Ectodermal cell (in vitro differentiated cells): Measurements from ENCODE around the gene GPR18.

Experiments
- H3K27ac ChIP-seq: 2 replicates; pipeline ENCODE4 v1.7.0; 2013; ENCODE audit warnings: mild to moderate bottlenecking, low read depth, low read length; ENCODE audit not compliant: insufficient read depth, poor library complexity, severe bottlenecking
- H3K27me3 ChIP-seq: 2 replicates; pipeline ENCODE4 v1.7.0; 2013; ENCODE audit warnings: mild to moderate bottlenecking, low read length; ENCODE audit not compliant: insufficient read depth, control insufficient read depth, poor library complexity, severe bottlenecking
- H3K36me3 ChIP-seq: one replicate; pipeline ENCODE4 v1.7.0; 2013; ENCODE audit warnings: low read length; ENCODE audit not compliant: control insufficient read depth, insufficient read depth
- H3K4me1 ChIP-seq: one replicate; pipeline ENCODE4 v1.7.0; 2013; ENCODE audit warnings: low read length; ENCODE audit not compliant: control insufficient read depth, insufficient read depth
- H3K4me3 ChIP-seq: 2 replicates; pipeline ENCODE4 v1.7.0; 2013; ENCODE audit warnings: low read depth, low read length, control low read depth; ENCODE audit not compliant: insufficient read depth
- H3K9me3 ChIP-seq: 2 replicates; pipeline ENCODE4 v1.7.0; 2013; ENCODE audit warnings: mild to moderate bottlenecking, low read length, moderate library complexity; ENCODE audit not compliant: control insufficient read depth
- WGBS, 2 experiments: methylation state at CpG; one replicate each; pipeline ENCODE4 v1.1.7; 2013; ENCODE audit warnings: missing lambda C conversion rate in 2 of 2; 5-methylcytosine and 5-hydroxymethylcytosine counted together

Gene GPR18

DNA sequence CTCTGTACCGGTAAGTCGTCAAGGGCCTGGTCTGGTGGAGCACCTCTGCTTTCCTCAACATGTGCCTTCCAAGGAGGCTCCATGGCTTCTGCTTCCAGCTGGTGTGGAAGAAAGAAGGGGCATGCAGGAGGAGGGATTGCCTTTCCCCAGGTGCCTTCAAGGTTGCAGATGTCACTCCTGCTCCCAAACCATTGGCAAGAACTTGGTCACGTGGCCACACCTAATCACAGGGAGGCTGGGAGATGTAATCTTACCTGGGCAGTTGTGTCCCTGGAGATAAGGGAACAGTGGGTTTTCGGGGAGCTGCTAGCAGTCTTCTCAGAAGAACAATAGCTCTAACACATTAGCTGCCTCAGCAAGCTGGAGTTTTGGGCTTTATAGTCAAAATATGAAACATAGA is 9.7 kb upstream of the GPR18 start:
- WGBS, 2 experiments = 96 to 98% methylated on average over 4 of the region's 4 CpGs
- Histone ChIP-seq H3K27me3 (no peaks in the 10 kb centered on the region), H3K4me3 (no peak overlapping the region), H3K27ac (no peak overlapping the region), H3K4me1 (no peaks in the 10 kb centered on the region), H3K36me3 (no peaks in the 10 kb centered on the region), H3K9me3 (no peaks in the 10 kb centered on the region)

GRCh38 chr13:99266827-99267226 is 8.6 kb upstream of the GPR18 start:
- 91 to 94% methylated on average over 5 to 6 of the region's 6 CpGs for WGBS, 2 experiments
- no peak overlapping the region for H3K4me3 ChIP-seq

DNA sequence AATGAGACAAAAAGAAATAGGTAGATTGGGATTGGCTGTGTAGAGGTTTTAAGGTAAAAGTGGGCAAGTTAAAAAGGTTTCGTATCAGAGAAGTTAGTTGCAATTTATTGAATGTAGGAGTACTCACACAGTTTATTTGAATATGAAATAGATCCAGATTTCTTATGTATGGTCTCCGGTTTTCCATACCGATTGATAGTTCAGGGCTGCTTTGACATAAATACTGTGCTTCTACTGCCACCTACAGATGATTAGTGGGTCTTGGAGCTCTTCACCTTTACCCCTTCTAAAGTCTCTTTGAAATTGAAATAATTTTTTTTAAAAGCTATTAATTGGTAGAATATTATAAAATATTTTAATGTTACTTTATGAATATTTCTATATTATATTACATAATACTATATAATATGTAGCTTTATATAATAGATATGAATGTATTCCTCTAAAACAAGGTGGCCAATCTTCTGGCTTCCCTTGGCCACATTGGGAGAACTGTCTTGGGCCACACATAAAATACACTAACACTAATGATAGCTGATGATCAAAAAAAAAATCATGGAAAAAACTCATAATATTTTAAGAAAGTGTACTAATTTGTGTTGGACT is 7.7 kb upstream of the GPR18 start:
- Histone ChIP-seq H3K9me3 (no peaks in the 10 kb centered on the region), H3K27ac (no peak overlapping the region), H3K36me3 (no peaks in the 10 kb centered on the region), H3K27me3 (no peaks in the 10 kb centered on the region), H3K4me1 (no peaks in the 10 kb centered on the region), H3K4me3 (no peak overlapping the region)
- 49 to 67% methylated on average over 3 of the region's 3 CpGs for WGBS, 2 experiments

More at GRCh38 chr13:99266827-99267226, 8.6 kb upstream of the GPR18 start:
- H3K27me3 ChIP-seq = no peaks in the 10 kb centered on the region
- no peaks in the 10 kb centered on the region for H3K9me3 ChIP-seq
- no peak overlapping the region for H3K27ac ChIP-seq
- no peaks in the 10 kb centered on the region for H3K36me3 ChIP-seq
- H3K4me1 ChIP-seq = no peaks in the 10 kb centered on the region

DNA sequence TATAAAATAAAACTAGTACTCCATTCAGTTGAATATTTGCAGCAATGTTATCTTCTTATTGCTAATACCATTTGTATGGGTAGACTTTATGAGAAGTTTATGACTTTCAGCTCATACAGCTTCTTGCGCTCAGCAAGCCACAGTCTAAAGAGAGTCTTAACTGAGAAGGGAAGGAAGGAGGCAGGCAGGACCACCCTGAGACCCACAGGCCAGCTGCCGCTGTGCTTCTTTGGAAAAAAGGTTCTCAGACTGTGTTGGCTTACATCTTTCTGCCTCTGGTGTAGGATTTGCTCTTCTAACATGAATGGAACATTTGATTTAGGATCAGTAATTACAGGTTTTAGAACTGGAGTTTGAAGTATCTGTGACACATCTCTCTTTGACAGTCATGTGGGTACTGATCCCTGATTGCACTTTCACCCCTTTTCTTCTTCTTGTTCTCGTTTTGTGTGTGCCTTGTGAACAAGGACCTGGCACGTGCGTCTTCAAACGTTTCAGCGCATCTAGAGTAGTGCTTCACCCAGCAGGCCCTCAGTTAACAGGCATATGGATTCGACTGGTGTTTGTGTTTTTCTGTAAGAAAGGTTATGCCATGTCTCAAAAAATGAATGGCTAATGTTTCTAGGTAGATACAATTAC is 7.1 kb upstream of the GPR18 start:
- Histone ChIP-seq H3K27ac (peak overlapping the region; percentile 40), H3K4me1 (no peaks in the 10 kb centered on the region), H3K9me3 (no peaks in the 10 kb centered on the region), H3K27me3 (no peaks in the 10 kb centered on the region), H3K36me3 (no peaks in the 10 kb centered on the region), H3K4me3 (no peak overlapping the region)
- WGBS, 2 experiments = 88 to 90% methylated on average over 8 of the region's 8 CpGs

DNA sequence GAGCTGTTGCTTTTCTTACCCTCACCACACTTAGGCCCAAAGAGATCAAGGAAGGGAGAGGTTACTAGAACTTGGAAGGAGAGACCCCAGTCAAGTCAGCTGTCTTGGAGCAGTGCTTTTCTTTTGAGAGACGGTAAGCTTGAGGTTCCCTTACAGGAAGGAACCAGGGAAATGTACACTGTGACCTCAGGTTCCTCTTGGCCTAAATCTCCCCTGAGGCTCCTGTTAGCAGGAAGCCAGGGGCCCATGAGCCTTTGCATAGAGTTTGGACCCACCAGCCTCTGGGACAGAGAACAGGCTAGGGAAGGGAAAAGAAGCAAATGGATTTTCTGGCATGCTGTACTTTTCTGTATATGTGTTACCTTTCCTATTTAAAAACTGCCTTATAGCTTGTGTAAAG is 5.9 kb upstream of the GPR18 start:
- H3K4me1 ChIP-seq = no peaks in the 10 kb centered on the region
- H3K9me3 ChIP-seq = no peaks in the 10 kb centered on the region
- 53 to 59% methylated on average over 1 of the region's 1 CpG for WGBS, 2 experiments
- H3K27me3 ChIP-seq = no peaks in the 10 kb centered on the region
- no peaks in the 10 kb centered on the region for H3K36me3 ChIP-seq
- H3K27ac ChIP-seq = no peak overlapping the region
- H3K4me3 ChIP-seq = no peak overlapping the region

DNA sequence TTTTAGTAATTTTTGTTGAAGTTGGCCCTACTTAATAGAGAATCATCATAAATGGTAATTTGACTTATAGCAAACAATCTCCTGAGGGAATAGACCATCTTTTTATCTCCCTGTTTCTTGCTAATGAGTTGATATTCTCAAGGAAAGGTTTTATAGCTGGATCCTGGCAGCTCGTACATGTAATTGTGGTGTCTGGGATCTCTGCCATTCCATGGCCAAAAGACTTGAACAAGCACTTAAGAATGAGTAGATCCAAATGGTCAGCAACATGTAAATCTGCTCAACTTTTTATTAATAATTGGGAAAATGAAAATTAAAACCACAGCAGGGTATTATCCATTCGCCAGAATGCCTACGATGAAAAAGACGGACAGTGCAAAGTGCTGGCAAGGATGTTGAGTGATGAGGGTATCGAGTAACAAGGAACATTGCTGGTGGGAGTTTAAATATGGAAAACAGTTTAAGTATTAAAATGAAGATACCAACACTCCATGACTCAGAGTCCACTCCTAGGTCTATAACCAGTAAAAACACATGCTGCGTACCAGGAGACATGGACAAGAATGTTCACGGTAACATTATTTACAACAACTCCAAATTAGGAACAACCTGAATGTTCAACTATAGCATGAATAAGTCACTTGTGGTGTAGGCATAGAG is 5.1 kb upstream of the GPR18 start:
- no peaks in the 10 kb centered on the region for H3K36me3 ChIP-seq
- WGBS, 2 experiments = 96 to 97% methylated on average over 7 of the region's 7 CpGs
- H3K4me1 ChIP-seq = no peaks in the 10 kb centered on the region
- no peak overlapping the region for H3K4me3 ChIP-seq
- H3K9me3 ChIP-seq = no peaks in the 10 kb centered on the region
- no peaks in the 10 kb centered on the region for H3K27me3 ChIP-seq
- H3K27ac ChIP-seq = no peak overlapping the region

GRCh38 chr13:99261059-99261458 is 2.9 kb upstream of the GPR18 start:
- H3K4me1 ChIP-seq = no peaks in the 10 kb centered on the region
- H3K27me3 ChIP-seq = no peaks in the 10 kb centered on the region
- H3K4me3 ChIP-seq = no peak overlapping the region
- H3K27ac ChIP-seq = no peak overlapping the region
- WGBS, 2 experiments = 81 to 83% methylated on average over 1 of the region's 1 CpG
- H3K36me3 ChIP-seq = no peaks in the 10 kb centered on the region
- no peaks in the 10 kb centered on the region for H3K9me3 ChIP-seq

GRCh38 chr13:99260216-99260615 is 2.0 kb upstream of the GPR18 start:
- no peaks in the 10 kb centered on the region for H3K27me3 ChIP-seq
- no peak overlapping the region for H3K4me3 ChIP-seq
- H3K36me3 ChIP-seq = peaks cover 3% of the 10 kb centered on the region
- WGBS, 2 experiments = 92 to 94% methylated on average over 5 of the region's 5 CpGs
- no peaks in the 10 kb centered on the region for H3K9me3 ChIP-seq
- H3K4me1 ChIP-seq = no peaks in the 10 kb centered on the region
- no peak overlapping the region for H3K27ac ChIP-seq

DNA sequence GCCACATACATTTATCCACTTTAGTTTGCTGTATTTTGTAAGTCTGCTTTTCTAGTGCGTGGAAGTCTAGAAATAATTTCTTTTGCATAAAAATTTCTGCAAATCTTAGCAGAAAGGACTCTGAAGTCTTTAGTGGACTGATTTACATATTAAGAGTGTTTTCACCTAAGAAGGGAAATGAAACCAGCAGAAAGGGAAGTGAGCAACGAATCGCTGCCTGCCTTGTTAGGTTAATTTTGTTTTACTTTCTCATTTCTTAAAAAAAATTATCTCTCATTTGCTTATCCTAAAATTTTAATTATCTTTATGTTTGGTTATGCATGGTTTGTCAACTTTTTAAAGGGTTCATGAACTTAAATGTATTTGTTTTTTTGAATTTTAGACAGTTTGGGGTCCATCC is 767 bp upstream of the GPR18 start:
- Histone ChIP-seq H3K36me3 (peaks cover 7% of the 10 kb centered on the region), H3K27ac (no peak overlapping the region), H3K4me3 (no peak overlapping the region), H3K4me1 (no peaks in the 10 kb centered on the region), H3K9me3 (no peaks in the 10 kb centered on the region), H3K27me3 (no peaks in the 10 kb centered on the region)
- 86% methylated on average over 1 of the region's 3 CpGs; no CpG with 5 or more reads in 1 of the 2 experiments for WGBS, 2 experiments

DNA sequence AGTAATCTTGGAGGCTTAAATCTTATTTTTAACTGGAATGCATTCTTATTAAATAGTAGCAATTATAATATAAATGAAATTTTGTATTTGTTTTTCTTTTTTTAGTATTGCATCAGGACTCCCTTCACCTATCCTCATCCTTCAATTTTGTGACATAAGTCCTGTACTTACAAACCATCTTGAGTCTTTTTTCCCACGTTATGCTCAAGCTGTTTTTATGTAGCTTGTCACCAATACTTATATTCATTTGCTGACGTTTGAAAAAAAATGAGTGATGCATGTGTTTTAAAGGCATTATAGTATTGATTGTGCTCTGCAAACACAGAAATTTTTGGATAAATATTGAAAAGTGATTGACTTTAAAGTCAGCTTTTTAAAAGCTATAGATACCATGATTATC is 888 bp downstream of the GPR18 start:
- Histone ChIP-seq H3K9me3 (no peaks in the 10 kb centered on the region), H3K27me3 (no peaks in the 10 kb centered on the region), H3K4me3 (no peak overlapping the region), H3K36me3 (peaks cover 7% of the 10 kb centered on the region), H3K4me1 (no peaks in the 10 kb centered on the region), H3K27ac (no peak overlapping the region)
- WGBS, 2 experiments = 87 to 97% methylated on average over 2 of the region's 2 CpGs
